ENCODE measurements around the gene AP3B1. TPM values are rescaled to one million over a fixed set of nuclear protein-coding genes. Genes with fewer than 3 reads are reported as not detected.

Gene AP3B1, protein sequence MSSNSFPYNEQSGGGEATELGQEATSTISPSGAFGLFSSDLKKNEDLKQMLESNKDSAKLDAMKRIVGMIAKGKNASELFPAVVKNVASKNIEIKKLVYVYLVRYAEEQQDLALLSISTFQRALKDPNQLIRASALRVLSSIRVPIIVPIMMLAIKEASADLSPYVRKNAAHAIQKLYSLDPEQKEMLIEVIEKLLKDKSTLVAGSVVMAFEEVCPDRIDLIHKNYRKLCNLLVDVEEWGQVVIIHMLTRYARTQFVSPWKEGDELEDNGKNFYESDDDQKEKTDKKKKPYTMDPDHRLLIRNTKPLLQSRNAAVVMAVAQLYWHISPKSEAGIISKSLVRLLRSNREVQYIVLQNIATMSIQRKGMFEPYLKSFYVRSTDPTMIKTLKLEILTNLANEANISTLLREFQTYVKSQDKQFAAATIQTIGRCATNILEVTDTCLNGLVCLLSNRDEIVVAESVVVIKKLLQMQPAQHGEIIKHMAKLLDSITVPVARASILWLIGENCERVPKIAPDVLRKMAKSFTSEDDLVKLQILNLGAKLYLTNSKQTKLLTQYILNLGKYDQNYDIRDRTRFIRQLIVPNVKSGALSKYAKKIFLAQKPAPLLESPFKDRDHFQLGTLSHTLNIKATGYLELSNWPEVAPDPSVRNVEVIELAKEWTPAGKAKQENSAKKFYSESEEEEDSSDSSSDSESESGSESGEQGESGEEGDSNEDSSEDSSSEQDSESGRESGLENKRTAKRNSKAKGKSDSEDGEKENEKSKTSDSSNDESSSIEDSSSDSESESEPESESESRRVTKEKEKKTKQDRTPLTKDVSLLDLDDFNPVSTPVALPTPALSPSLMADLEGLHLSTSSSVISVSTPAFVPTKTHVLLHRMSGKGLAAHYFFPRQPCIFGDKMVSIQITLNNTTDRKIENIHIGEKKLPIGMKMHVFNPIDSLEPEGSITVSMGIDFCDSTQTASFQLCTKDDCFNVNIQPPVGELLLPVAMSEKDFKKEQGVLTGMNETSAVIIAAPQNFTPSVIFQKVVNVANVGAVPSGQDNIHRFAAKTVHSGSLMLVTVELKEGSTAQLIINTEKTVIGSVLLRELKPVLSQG
- total RNA-seq: 40.0 TPM
- long read RNA-seq, full-length matches to known transcripts: 14 of 45 reads
- long read RNA-seq, partial matches to known transcripts: 21 of 45 reads
- long read RNA-seq, other reads (novel, unspliced or antisense): 10 of 45 reads

DNA sequence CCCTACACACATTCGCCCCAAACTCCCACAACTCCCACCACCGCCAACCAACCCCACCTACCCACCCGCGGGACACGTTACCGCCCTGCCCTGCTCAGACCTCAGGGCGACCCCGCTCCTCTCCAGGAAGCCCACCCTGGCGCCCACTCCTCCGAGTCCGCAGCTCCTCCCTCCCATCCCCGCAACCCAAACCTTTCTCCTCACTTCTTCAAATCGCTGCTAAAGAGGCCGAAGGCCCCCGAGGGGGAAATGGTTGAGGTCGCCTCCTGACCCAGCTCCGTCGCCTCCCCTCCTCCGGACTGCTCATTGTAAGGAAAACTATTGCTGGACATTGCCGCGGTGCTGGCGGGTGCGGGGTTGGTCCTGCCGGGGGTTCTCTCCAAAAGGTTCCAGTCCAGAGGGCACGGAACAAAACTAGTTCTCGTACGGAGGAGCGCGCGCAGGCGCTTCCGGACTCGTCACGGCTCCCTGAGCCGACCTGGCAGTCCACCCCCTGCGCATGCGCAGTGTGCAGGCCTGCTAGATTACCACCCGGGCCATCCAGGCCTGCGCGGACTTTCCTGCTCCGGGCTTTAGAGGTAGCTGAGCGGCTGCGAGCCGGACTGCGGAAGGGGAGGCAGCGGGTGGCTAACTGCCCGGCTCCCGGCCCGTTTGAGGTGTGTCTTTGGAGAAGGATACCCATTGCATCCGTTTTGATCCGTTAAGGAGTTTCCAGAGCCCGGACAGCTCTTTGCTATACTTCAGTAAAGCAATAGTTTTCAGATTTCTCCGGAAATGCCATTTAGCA, at the start of gene AP3B1:
TSS of gene AP3B1 (minus strand) at position 451 of the 787 bp plus-strand sequence. CDS start at position 332, 119 bp downstream.
- TF ChIP-seq, protein P1, sequence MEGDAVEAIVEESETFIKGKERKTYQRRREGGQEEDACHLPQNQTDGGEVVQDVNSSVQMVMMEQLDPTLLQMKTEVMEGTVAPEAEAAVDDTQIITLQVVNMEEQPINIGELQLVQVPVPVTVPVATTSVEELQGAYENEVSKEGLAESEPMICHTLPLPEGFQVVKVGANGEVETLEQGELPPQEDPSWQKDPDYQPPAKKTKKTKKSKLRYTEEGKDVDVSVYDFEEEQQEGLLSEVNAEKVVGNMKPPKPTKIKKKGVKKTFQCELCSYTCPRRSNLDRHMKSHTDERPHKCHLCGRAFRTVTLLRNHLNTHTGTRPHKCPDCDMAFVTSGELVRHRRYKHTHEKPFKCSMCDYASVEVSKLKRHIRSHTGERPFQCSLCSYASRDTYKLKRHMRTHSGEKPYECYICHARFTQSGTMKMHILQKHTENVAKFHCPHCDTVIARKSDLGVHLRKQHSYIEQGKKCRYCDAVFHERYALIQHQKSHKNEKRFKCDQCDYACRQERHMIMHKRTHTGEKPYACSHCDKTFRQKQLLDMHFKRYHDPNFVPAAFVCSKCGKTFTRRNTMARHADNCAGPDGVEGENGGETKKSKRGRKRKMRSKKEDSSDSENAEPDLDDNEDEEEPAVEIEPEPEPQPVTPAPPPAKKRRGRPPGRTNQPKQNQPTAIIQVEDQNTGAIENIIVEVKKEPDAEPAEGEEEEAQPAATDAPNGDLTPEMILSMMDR (IDR thresholded peaks at IDR 0.05): no peak
- intact Hi-C loops (cut with DNase I): no loop called here
- peak; percentile 98 to 99 for ATAC-seq

DNA sequence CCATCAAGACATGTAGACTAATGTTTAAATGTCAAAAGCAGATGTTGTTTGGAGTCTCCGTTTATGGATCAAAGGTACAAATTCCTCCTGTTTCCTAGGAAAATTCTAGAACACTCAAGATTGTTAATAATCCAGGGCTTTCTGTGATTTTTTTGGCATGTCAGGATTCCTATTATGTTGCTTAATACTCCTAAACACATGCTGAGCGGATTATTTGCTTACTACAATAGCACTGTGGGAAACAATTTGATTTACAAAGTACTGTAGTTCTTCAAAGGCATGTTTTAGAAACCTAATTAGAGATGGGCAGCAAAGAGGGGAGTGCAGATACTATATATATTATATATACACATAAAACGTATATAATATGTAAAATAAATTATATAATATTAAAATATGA, 46.9 kb upstream of the AP3B1 start:
- intact Hi-C loops (cut with DNase I): no loop called here
- Histone ChIP-seq H3K4me1 (no peaks in the 10 kb centered on the region), H3K9me3 (no peaks in the 10 kb centered on the region), H3K4me3 (no peak overlapping the region), H3K27me3 (ENCODE audit: low read depth) (no peaks in the 10 kb centered on the region), H3K27ac (no peak overlapping the region), H3K36me3 (no peaks in the 10 kb centered on the region)
- TF ChIP-seq, protein P1 (IDR thresholded peaks at IDR 0.05): no peak
- DNase-seq (no peak), ATAC-seq (no peak)

More for the DNA sequence above, at the start of gene AP3B1:
- Histone ChIP-seq H3K4me1 (peaks cover 24% of the 10 kb centered on the region), H3K36me3 (no peaks in the 10 kb centered on the region), H3K9me3 (no peaks in the 10 kb centered on the region), H3K27ac (peak within 1 kb of the TSS; percentile 95), H3K27me3 (ENCODE audit: low read depth) (no peaks in the 10 kb centered on the region), H3K4me3 (peak within 1 kb of the TSS; percentile 87)
- peak; percentile 100 for DNase-seq

DNA sequence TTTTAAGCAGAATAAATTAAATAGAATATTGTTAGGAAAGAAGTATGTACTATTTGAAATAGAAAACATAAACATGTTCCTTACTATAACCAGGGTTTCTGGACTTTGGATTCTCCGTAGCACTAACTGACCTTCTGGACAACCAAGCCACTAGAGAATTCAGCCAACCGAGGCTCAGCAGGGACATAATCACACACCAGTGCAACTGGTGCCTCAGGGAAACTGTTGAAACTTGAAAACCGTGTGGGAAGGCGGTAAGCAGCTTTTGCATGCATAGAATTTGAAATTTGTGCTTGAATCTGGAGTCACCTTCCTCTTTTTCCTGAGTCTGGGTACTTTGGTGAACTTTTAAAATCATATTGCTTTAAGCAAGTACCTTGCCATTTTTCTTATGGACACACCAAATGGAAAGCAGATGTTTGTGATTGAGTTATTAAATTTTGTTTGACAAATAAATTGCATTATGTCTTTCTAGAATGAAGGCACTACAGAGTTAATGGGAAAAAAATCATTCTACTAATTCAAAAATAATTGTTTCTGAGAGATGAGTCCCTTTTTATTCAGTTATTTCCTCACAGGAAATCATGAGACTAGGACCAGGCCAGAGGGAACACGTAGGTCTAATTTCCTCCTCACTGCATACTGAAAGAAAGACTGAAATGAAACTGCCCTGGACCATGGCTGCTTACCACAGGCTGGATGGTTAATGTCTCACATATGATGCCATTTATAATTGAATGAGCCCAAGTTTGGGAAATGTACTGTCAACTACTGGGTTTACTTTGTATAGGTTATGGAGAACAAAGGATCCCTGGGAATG, 45.3 kb upstream of the AP3B1 start:
- Histone ChIP-seq H3K27ac (peak overlapping the region; percentile 37), H3K4me3 (no peak overlapping the region), H3K27me3 (ENCODE audit: low read depth) (no peaks in the 10 kb centered on the region), H3K4me1 (no peaks in the 10 kb centered on the region), H3K36me3 (no peaks in the 10 kb centered on the region), H3K9me3 (no peaks in the 10 kb centered on the region)
- TF ChIP-seq, protein P1 (IDR thresholded peaks at IDR 0.05): no peak
- intact Hi-C loops (cut with DNase I): no loop called here
- DNase-seq (no peak), ATAC-seq (peak; percentile 50 to 66)

DNA sequence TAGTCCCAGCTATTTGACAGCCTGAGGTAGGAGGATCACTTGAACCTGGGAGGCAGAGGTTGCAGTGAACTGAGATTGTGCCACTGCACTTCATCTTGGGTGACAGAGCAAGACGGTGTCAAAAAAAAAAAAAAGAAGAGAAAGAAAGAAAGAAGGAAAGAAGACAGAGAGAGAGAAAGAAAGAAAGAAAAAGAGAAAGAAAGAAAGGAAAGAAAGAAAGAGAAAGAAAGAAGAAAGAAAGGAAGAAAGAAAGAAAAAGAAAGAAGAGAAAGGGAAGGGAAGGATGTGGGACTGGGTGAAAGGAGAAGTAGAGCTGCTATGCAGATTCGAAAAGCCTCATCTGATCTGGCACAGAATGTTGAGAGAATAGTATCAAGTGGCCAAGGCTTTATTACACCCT, 42.2 kb upstream of the AP3B1 start:
- Histone ChIP-seq H3K4me1 (no peaks in the 10 kb centered on the region), H3K27me3 (ENCODE audit: low read depth) (no peaks in the 10 kb centered on the region), H3K4me3 (no peak overlapping the region), H3K36me3 (no peaks in the 10 kb centered on the region), H3K27ac (no peak overlapping the region), H3K9me3 (no peaks in the 10 kb centered on the region)
- no peak for DNase-seq
- intact Hi-C loops (cut with DNase I): no loop called here
- no peak for ATAC-seq
- TF ChIP-seq, protein P1 (IDR thresholded peaks at IDR 0.05): no peak

All from lower lobe of right lung (tissue), 2 donors.